Sigmoid colon (tissue), 7 donors: ENCODE results near the gene SCNM1. TPM values are rescaled to one million over a fixed set of nuclear protein-coding genes. Genes with fewer than 3 reads are reported as not detected.

Source experiments
- DNase-seq: peaks from one replicate; pipeline ENCODE4 v3.0.0-alpha.2; 2019
- H3K27ac ChIP-seq, 4 donors: fragments of 200-600 bp; sonication (generic); one replicate each; pipeline ENCODE4 v1.5.1; 2016 to 2019; ENCODE audit warnings: mild to moderate bottlenecking in 1 of 4
- H3K27me3 ChIP-seq, 3 donors: fragments of 200-600 bp; sonication (generic); one replicate each; pipeline ENCODE4 v1.5.1; 2019; ENCODE audit warnings: mild to moderate bottlenecking in 1 of 3
- H3K36me3 ChIP-seq, 4 donors: fragments of 200-600 bp; sonication (generic); one replicate each; pipeline ENCODE4 v1.5.1; 2016 to 2019
- H3K4me1 ChIP-seq, 4 donors: fragments of 200-600 bp; sonication (generic); one replicate each; pipeline ENCODE4 v1.5.1; 2017 to 2019
- H3K4me3 ChIP-seq, 4 donors: fragments of 200-600 bp; sonication (generic); one replicate each; pipeline ENCODE4 v1.5.1; 2017 to 2019; ENCODE audit warnings: mild to moderate bottlenecking in 2 of 4, moderate library complexity in 1 of 4
- H3K9me3 ChIP-seq, 4 donors: fragments of 200-600 bp in 3 of 4; sonication (generic) in 3 of 4; one replicate each; pipeline versions ENCODE4 v1.5.1 to v1.6.1; 2013 to 2019
- CTCF ChIP-seq, 4 experiments: fragments of 450-650 bp in 3 of 4; fragments of 200-600 bp in 1 of 4; IDR thresholded peaks; one replicate each; pipeline ENCODE4 v1.5.1; 2016 to 2019; ENCODE audit warnings: antibody characterized with exemption in 4 of 4, mild to moderate bottlenecking in 3 of 4, moderate library complexity in 2 of 4
- EP300 ChIP-seq, 4 donors: sonication (generic); formaldehyde crosslinking; IDR thresholded peaks; one replicate each; pipeline ENCODE4 v1.6.1; 2017; ENCODE audit warnings: antibody characterized with exemption in 4 of 4
- POLR2A ChIP-seq, 2 donors: fragments of 450-650 bp; IDR thresholded peaks; one replicate each; pipeline ENCODE4 v1.6.1; 2016; ENCODE audit warnings: antibody characterized with exemption in 2 of 2, mild to moderate bottlenecking in 2 of 2, moderate library complexity in 2 of 2
- POLR2AphosphoS5 ChIP-seq, 4 donors: sonication (generic); formaldehyde crosslinking; IDR thresholded peaks; one replicate each; pipeline ENCODE4 v1.6.1; 2017; ENCODE audit warnings: antibody characterized with exemption in 4 of 4
- WGBS, 2 donors: extraction: QIAGEN DNeasy Blood & Tissue Kit; methylation state at CpG; one replicate each; pipeline ENCODE4 v1.1.7; 2013; 5-methylcytosine and 5-hydroxymethylcytosine counted together
- intact Hi-C: fragments of 100-400 bp; cut with DNase I; formaldehyde crosslinking; loops from one replicate; pipeline ENCODE4 v1.15.1; 2023
- polyA plus RNA-seq, 3 donors: library from polyadenylated mRNA; stranded (reverse); fragments of 200-250 nt; gene quantifications; one replicate each; pipeline ENCODE4 v1.2.3, GENCODE V29; 2013
- total RNA-seq, 4 donors: library from RNA; depleted of rRNA; stranded (reverse); fragments of >200 nt; gene quantifications; one replicate each; pipeline ENCODE4 v1.1.0, GENCODE V29; 2016
- donor health status: healthy with polysubstance abuse.
- donor health status: Bipolar disorder and iron deficiency.
- donor health status: healthy.

Gene SCNM1
- total and polyA plus RNA-seq, 7 donors, result 17.5 to 42.4 (median 24.2) TPM

GRCh38 chr1:151134991-151135390, 31.0 kb upstream of the SCNM1 start:
- no peak for DNase-seq
- no peak for TF ChIP-seq CTCF (IDR thresholded peaks at IDR 0.05)
- Histone ChIP-seq H3K27me3 (no peaks in the 10 kb centered on the region), H3K36me3 (peaks cover 0 to 23% (median 4%) of the 10 kb centered on the region in 4 donors), H3K27ac (no peak overlapping the region), H3K4me1 (peaks cover 0 to 23% (median 12%) of the 10 kb centered on the region in 4 donors), H3K9me3 (no peaks in the 10 kb centered on the region), H3K4me3 (no peak overlapping the region)
- 95 to 96% methylated on average over 7 of the region's 7 CpGs for whole genome bisulfite sequencing, 2 donors
- intact Hi-C loops, result no loop called here

DNA sequence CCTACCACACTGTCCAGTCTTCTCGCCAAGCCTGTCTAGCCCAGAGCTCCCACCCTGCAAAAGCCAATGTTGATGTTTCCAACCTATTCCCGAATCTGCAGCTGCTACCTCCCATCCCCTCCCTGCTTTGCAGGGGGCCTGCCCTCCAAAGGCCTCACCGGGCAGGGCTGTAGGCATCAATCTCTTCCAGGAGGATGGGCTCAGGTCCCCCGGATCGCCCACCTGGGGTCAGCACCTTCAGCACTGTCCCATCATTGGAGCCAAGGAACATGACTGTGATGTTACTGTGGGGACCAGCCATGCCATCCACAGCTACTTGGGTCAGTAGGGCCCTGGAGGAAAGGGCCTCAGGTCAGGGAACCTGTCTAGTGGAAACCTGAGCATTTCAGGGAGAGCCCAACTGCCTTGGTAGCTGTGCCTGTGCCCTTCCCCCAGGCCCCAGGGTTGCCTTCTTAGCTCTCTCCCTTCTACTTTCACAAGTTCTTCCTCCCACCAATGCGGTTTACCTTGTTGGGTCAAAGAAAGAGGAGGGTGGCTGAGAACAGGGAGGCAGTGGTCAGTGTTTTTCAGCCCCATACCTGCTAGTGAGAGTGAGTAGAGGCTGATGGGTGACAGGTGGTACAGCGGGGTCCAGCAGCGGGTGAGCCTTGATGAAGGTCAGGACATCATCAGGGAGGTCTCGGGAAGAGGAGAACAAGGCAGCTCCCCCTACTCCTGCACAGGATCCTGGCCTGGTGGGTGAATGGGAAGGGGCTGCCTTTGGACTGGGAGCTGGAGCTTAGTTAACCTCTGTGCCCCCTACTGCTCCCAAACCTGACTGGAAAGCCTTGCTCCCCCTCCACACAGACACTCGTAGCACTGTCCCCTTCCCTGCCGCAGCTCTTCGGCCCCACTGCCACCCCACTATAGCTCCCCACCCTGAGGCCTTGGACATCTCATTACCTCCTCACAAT, 30.2 kb upstream of the SCNM1 start:
- DNase-seq, result no peak
- Histone ChIP-seq H3K36me3 (peaks cover 0 to 24% (median 4%) of the 10 kb centered on the region in 4 donors), H3K27ac (no peak overlapping the region), H3K4me3 (no peak overlapping the region), H3K4me1 (peaks cover 0 to 19% (median 12%) of the 10 kb centered on the region in 4 donors), H3K9me3 (no peaks in the 10 kb centered on the region), H3K27me3 (no peaks in the 10 kb centered on the region)
- WGBS, 2 donors, result 91% methylated on average over 12 of the region's 12 CpGs
- intact Hi-C loops, result no loop called here
- TF ChIP-seq EP300 (IDR thresholded peaks at IDR 0.05) (no peak), CTCF (IDR thresholded peaks at IDR 0.05) (no peak), POLR2A (IDR thresholded peaks at IDR 0.05) (no peak), POLR2AphosphoS5 (IDR thresholded peaks at IDR 0.05) (no peak)

DNA sequence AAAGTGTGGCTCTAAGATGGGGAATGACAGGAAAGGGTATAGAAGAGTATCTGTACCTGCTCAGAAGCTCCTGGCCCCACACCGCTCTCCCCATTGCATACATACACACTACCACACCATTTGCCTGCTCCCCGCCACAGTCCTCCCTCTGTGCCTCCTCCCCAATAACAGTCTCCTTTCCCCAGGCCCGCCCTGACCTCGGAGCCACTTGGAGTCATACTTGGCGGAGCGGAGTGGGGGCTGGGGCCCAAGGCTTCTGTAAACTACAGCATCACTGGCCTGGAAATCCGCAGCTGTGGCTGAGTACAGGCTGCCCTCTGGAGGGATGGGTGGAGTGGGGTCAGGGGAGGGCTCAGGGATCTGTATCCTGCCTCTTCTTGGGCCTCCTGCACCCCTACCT, 28.2 kb upstream of the SCNM1 start:
- WGBS, 2 donors, result 93 to 94% methylated on average over 7 of the region's 7 CpGs
- DNase-seq, result no peak

GRCh38 chr1:151142411-151143056, 23.4 kb upstream of the SCNM1 start:
- intact Hi-C loops, result no loop called here
- H3K9me3 ChIP-seq, result no peaks in the 10 kb centered on the region
- peaks cover 0 to 10% (median 4%) of the 10 kb centered on the region in 4 donors for H3K36me3 ChIP-seq
- H3K4me1 ChIP-seq, result peaks cover 0 to 39% (median 27%) of the 10 kb centered on the region in 4 donors
- H3K4me3 ChIP-seq, result no peak overlapping the region
- no peak overlapping the region for H3K27ac ChIP-seq
- TF ChIP-seq POLR2A (IDR thresholded peaks at IDR 0.05), result no peak
- TF ChIP-seq POLR2AphosphoS5 (IDR thresholded peaks at IDR 0.05), result no peak
- TF ChIP-seq EP300 (IDR thresholded peaks at IDR 0.05), result no peak
- no peak for TF ChIP-seq CTCF (IDR thresholded peaks at IDR 0.05)
- 69 to 70% methylated on average over 5 of the region's 5 CpGs for WGBS, 2 donors
- no peaks in the 10 kb centered on the region for H3K27me3 ChIP-seq
- no peak for DNase-seq

More for the DNA sequence above, 28.2 kb upstream of the SCNM1 start:
- Histone ChIP-seq H3K27ac (no peak overlapping the region), H3K27me3 (no peaks in the 10 kb centered on the region), H3K36me3 (peaks cover 0 to 24% (median 4%) of the 10 kb centered on the region in 4 donors), H3K4me1 (peaks cover 0 to under 1% (median 0%) of the 10 kb centered on the region in 4 donors), H3K9me3 (no peaks in the 10 kb centered on the region), H3K4me3 (no peak overlapping the region)
- intact Hi-C loops, result no loop called here
- no peak for TF ChIP-seq POLR2A (IDR thresholded peaks at IDR 0.05)
- no peak for TF ChIP-seq EP300 (IDR thresholded peaks at IDR 0.05)
- no peak for TF ChIP-seq POLR2AphosphoS5 (IDR thresholded peaks at IDR 0.05)
- no peak for TF ChIP-seq CTCF (IDR thresholded peaks at IDR 0.05)
